ENCODE measurements around the gene KRTAP12-4.

GRCh38 chr21:44686000-44686781 lies 31.7 kb upstream of the KRTAP12-4 start:
- TF ChIP-seq CTCF (IDR thresholded peaks at IDR 0.05; ENCODE audit: insufficient read depth, low read length) (no peak), GABPA (IDR thresholded peaks at IDR 0.05; ENCODE audit: low read depth) (no peak)

Measured in HL-60 (cell line).